PFSK-1 (cell line): ENCODE measurements around the gene TEX14.

ENCODE experiments used
- FOXP2 ChIP-seq: optimal IDR thresholded peaks from 2 replicates; pipeline ENCODE3; 2011; ENCODE audit warnings: borderline replicate concordance, control low read depth, inconsistent platforms; ENCODE audit not compliant: insufficient read depth; ENCODE audit errors: extremely low read length, extremely low read depth
- POLR2AphosphoS5 ChIP-seq: IDR thresholded peaks from 2 replicates; pipeline ENCODE4 v1.6.1; 2012; ENCODE audit warnings: low read depth, mild to moderate bottlenecking, control low read depth, low read length, moderate library complexity
- REST ChIP-seq, 2 experiments: IDR thresholded peaks; 2 replicates each; pipeline versions ENCODE4 v1.6.1 to v1.8.0; 2011 to 2012; ENCODE audit warnings: low read depth in 2 of 2, low read length in 2 of 2, control low read depth in 1 of 2, inconsistent platforms in 1 of 2, mild to moderate bottlenecking in 1 of 2, moderate library complexity in 1 of 2; ENCODE audit not compliant: insufficient read depth in 1 of 2
- SIN3A ChIP-seq: IDR thresholded peaks from 2 replicates; pipeline ENCODE4 v1.6.1; 2012; ENCODE audit warnings: mild to moderate bottlenecking, low read length, moderate library complexity, borderline replicate concordance; ENCODE audit not compliant: insufficient read depth
- TAF1 ChIP-seq: IDR thresholded peaks from 2 replicates; pipeline ENCODE4 v1.6.1; 2012; ENCODE audit warnings: low read length, control low read depth, borderline replicate concordance; ENCODE audit not compliant: insufficient read depth

Gene TEX14

GRCh38 chr17:58699771-58700170, 7.9 kb upstream of the TEX14 start:
- TF ChIP-seq FOXP2: no peak
- TF ChIP-seq TAF1: no peak
- no peak for TF ChIP-seq POLR2AphosphoS5
- TF ChIP-seq SIN3A: no peak
- TF ChIP-seq REST (IDR thresholded peaks at IDR 0.05; ENCODE audit: insufficient read depth in 1 of 2, low read depth in 2 of 2, low read length in 2 of 2): no peak

GRCh38 chr17:58694826-58695225, 3.0 kb upstream of the TEX14 start:
- TF ChIP-seq REST (IDR thresholded peaks at IDR 0.05; ENCODE audit: insufficient read depth in 1 of 2, low read depth in 2 of 2, low read length in 2 of 2) (no peak), POLR2AphosphoS5 (no peak), FOXP2 (no peak), TAF1 (no peak), SIN3A (no peak)

- no peak for TF ChIP-seq FOXP2
- TF ChIP-seq TAF1: no peak
- no peak for TF ChIP-seq REST (IDR thresholded peaks at IDR 0.05; ENCODE audit: insufficient read depth in 1 of 2, low read depth in 2 of 2, low read length in 2 of 2)
- no peak for TF ChIP-seq POLR2AphosphoS5
- TF ChIP-seq SIN3A: no peak
These were observed 2.5 kb upstream of the TEX14 start for GRCh38 chr17:58694302-58694701.

GRCh38 chr17:58693751-58694150, 1.9 kb upstream of the TEX14 start:
- TF ChIP-seq TAF1: no peak
- TF ChIP-seq REST (IDR thresholded peaks at IDR 0.05; ENCODE audit: insufficient read depth in 1 of 2, low read depth in 2 of 2, low read length in 2 of 2): no peak
- TF ChIP-seq SIN3A: no peak
- TF ChIP-seq POLR2AphosphoS5: no peak
- TF ChIP-seq FOXP2: no peak

- TF ChIP-seq FOXP2 (no peak), SIN3A (no peak), REST (IDR thresholded peaks at IDR 0.05; ENCODE audit: insufficient read depth in 1 of 2, low read depth in 2 of 2, low read length in 2 of 2) (no peak), POLR2AphosphoS5 (no peak), TAF1 (no peak)
These were observed 1.4 kb upstream of the TEX14 start for GRCh38 chr17:58693208-58693607.
